ENCODE data around the gene PIK3R5.

PIK3R5 gene

DNA sequence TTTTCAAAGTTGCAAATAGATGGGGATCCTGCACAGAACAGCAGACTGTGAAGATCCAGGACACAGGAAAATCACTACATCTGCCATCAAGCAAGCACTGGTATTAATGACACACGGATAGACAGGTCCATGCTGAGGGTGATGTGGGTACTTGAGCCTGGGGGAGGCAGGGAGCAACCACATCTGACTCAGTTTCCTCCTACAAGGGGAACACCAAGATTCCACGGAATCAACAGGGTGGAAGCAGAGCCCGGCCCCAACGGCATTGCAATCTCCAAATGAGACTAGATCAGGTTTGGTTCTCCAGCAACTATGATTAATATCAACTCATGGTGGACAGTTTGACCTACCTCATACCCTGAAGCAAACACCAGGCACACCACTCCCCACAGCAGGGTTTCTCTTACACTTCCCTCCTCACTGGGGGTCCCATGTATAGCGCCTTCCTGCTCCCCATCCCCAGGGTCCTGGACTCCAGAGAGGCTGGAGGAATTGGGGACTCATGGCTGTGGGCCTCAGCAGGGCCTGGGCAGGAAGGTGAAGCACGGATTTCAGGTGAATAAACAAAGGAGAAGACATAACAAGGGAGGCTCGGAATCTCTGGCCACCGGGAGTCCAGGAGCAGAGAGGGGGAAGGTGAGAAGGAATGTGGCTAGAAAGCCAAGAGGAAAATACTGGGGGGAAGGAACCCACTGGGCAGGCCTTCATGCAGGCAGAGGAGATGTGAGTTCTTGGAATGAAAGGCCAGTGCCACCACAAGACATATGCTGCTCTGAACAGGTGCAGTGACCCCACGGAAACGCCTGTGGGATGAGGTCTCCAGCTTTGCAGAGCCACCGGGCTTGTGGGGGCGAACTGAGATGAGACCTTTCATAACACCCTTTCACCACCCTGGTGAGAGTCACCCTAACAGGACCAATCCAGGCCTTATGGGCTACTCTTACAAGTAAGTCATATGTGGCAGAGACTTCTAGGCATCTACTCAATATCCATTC, 68.6 kb downstream of the PIK3R5 start:
- no peak for DNase-seq
- H3K27ac ChIP-seq: no peak overlapping the region
- no peaks in the 10 kb centered on the region for H3K27me3 ChIP-seq (replicated peaks)
- no peak overlapping the region for H3K4me3 ChIP-seq (ENCODE audit: low read depth, low read length)
- in situ Hi-C loops (cut with HindIII; ENCODE audit: low pct_ligation_motif_present, low sequenced_read_pairs): no loop called here
- H3K36me3 ChIP-seq (replicated peaks): no peaks in the 10 kb centered on the region
- TF ChIP-seq, protein P1, sequence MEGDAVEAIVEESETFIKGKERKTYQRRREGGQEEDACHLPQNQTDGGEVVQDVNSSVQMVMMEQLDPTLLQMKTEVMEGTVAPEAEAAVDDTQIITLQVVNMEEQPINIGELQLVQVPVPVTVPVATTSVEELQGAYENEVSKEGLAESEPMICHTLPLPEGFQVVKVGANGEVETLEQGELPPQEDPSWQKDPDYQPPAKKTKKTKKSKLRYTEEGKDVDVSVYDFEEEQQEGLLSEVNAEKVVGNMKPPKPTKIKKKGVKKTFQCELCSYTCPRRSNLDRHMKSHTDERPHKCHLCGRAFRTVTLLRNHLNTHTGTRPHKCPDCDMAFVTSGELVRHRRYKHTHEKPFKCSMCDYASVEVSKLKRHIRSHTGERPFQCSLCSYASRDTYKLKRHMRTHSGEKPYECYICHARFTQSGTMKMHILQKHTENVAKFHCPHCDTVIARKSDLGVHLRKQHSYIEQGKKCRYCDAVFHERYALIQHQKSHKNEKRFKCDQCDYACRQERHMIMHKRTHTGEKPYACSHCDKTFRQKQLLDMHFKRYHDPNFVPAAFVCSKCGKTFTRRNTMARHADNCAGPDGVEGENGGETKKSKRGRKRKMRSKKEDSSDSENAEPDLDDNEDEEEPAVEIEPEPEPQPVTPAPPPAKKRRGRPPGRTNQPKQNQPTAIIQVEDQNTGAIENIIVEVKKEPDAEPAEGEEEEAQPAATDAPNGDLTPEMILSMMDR (IDR thresholded peaks at IDR 0.05; ENCODE audit: low read depth, low read length, missing control alignments): no peak

DNA sequence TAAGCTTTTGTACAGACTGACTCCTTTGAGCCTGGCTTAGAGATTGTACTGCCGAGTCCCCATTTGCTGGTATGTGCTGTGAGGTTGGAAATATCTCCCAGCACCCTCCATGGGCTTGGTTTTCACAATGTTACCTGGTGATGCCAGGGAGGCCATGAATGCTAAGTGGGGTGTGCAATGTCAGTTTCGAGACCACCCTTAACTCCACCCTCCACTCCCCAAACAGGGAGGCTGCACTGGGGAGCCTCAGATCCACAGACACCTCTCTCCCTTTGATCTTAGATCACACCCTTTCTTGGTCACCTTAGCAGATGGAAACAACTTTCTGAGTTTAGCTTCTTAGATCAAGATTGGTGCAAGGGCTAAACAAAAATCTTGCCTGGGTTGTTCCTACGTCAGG, 69.4 kb downstream of the PIK3R5 start:
- no peak for DNase-seq
- no peaks in the 10 kb centered on the region for H3K36me3 ChIP-seq (replicated peaks)
- TF ChIP-seq, protein P1 (IDR thresholded peaks at IDR 0.05; ENCODE audit: low read depth, low read length, missing control alignments): no peak
- H3K27me3 ChIP-seq (replicated peaks): no peaks in the 10 kb centered on the region
- in situ Hi-C loops (cut with HindIII; ENCODE audit: low pct_ligation_motif_present, low sequenced_read_pairs): no loop called here
- H3K27ac ChIP-seq: no peak overlapping the region
- H3K4me3 ChIP-seq (ENCODE audit: low read depth, low read length): no peak overlapping the region

DNA sequence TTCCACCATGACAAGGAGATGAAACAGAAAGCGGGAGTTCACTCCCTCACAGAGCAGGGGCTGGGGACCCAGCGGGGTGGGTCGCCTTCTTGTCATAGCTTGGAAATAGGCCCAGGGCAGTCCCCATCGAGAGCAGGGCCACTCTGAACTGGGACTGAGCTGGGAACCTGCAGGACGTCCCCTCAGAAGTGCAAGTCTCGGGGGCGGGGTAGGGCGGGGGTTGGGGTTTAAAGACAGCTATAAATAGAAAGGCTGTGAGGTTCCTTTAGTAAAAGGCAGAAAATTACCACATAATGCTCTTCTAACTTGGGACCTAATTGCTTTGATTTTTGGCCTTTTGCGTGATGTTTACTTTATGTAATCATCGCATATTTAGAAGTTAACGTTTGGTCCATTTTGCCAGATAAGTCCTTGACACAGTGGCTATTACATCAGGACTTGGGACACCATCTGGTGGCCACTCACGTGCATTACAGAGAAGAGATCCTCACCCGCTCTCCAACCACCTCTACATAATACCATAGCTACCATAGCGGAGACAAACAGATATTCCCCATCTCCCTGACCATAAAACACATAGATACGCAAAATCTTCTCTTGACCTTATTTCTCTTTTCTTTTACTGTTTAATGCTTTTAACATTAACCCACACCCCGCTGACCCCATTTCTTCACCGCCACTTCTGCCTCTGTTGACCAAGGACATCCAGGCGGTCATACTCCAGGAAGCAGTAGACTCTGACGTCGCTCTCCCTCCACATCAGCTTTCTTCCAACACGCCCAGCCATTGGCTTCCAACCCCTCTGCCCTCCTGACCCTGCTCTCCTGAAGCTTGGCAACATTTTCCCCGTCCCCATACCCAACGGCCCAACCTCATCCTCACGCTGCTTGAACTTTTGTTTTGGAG, 70.6 kb downstream of the PIK3R5 start:
- Histone ChIP-seq H3K36me3 (replicated peaks) (no peaks in the 10 kb centered on the region), H3K27me3 (replicated peaks) (no peaks in the 10 kb centered on the region), H3K27ac (no peak overlapping the region), H3K4me3 (ENCODE audit: low read depth, low read length) (peak overlapping the region; percentile 24)
- TF ChIP-seq, protein P1 (IDR thresholded peaks at IDR 0.05; ENCODE audit: low read depth, low read length, missing control alignments): peak; percentile 85
- in situ Hi-C loops (cut with HindIII; ENCODE audit: low pct_ligation_motif_present, low sequenced_read_pairs): no loop called here
- peak; percentile 74 for DNase-seq

DNA sequence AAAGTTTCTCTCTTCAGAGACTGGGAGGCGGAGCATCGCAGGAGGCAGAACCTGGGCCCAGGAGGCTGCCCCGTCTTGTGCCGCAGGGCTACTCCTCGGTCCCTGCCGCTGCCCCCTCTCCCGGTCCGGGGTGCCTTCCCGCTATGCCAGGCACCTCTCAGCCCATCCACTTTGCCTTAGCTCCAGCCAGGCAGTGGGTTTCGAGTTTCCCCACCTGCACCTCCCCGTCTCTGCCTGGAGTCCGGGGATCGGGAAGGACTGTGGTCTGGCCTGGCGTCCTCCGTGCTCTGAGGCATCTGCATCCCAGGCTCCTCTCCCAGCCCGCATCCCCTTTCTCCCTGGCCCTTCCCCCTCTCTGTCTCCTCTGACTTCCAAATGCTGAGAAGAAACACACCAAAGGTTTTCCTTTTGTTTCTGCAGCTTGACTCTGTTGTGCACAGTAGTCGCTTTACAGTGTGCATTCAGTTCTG, 71.3 kb downstream of the PIK3R5 start:
- Histone ChIP-seq H3K4me3 (ENCODE audit: low read depth, low read length) (peak overlapping the region; percentile 24), H3K27ac (no peak overlapping the region), H3K27me3 (replicated peaks) (no peaks in the 10 kb centered on the region), H3K36me3 (replicated peaks) (no peaks in the 10 kb centered on the region)
- in situ Hi-C loops (cut with HindIII; ENCODE audit: low pct_ligation_motif_present, low sequenced_read_pairs): no loop called here
- DNase-seq: no peak
- TF ChIP-seq, protein P1 (IDR thresholded peaks at IDR 0.05; ENCODE audit: low read depth, low read length, missing control alignments): no peak

DNA sequence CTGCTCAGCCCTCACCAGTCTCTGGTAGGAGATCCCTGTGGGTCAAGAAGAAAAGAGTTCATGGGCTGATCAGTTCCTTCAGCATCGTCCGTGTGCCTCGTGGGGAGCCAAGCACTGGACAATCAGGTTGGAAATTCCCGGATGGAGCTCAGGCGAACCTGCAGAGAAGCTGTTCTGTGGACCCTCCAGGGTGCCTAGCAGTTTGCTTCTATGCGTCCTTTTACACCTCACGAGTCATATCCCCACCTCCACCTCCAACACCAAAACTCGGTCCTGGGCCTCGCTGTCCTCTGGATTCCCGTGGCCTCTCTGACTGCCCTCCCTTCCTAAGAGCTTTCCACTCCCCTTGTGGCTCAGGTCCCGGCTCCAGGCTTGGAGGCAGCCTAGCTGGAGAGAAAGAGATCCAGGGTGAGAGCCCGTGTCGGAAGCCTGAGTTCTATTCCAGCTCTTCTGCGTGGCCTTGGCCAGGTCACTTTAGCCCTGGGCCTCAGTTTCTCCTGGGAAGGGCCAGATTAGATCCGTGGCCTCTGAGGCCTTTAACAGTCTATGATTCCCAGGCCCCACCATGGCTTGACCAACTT, 71.8 kb downstream of the PIK3R5 start:
- no peak overlapping the region for H3K27ac ChIP-seq
- in situ Hi-C loops (cut with HindIII; ENCODE audit: low pct_ligation_motif_present, low sequenced_read_pairs): no loop called here
- DNase-seq: no peak
- H3K4me3 ChIP-seq (ENCODE audit: low read depth, low read length): no peak overlapping the region
- no peaks in the 10 kb centered on the region for H3K36me3 ChIP-seq (replicated peaks)
- TF ChIP-seq, protein P1 (IDR thresholded peaks at IDR 0.05; ENCODE audit: low read depth, low read length, missing control alignments): no peak
- no peaks in the 10 kb centered on the region for H3K27me3 ChIP-seq (replicated peaks)
